Loucy (cell line): ENCODE results near the gene PACSIN2.

Experiments used
- EZH2phosphoT487 ChIP-seq: fragments of 200-600 bp; IDR thresholded peaks from 2 replicates; pipeline ENCODE4 v1.6.1; 2018; ENCODE audit warnings: antibody characterized with exemption, mild to moderate bottlenecking, moderate library complexity, borderline replicate concordance
- TF ChIP-seq, protein P1 (sequence below): fragments of 200-600 bp; sonication (generic); conservative IDR thresholded peaks from 2 replicates; pipeline ENCODE4 v1.5.1; 2014; ENCODE audit warnings: mild to moderate bottlenecking, antibody characterized with exemption, low read length

DNA sequence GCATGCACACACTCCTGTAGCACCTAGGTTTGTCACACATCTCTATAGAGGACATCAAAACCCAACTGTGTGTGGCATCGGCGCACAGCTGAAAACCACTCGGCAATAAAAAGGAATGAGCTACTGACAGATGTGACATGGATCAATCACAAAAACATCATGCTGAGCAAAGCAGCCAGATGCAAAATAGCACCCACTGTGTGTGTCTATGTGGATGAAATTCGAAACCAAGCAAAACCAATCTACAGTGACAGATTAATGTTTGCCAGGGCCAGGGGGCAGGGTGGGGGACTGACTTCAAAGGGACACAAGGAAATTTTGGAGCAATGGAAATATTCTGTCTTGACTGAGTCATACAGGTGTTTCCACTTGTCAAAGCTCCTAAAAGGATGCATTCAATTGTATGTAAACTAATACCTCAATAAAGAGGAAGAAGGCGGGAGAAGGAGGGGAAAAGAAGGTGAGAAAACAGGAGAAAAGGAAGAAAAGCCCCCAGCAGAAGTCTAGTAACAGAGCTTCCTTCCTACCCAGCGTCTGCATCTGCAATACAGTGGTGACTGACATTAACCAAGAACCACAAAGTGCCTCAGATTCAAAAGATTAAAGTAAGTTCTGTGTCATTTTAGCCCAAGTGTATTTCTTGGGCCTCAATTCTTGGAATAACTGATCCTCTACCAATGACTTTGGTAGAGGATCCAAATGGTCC lies 49.8 kb downstream of the PACSIN2 start:
- TF ChIP-seq, protein P1, sequence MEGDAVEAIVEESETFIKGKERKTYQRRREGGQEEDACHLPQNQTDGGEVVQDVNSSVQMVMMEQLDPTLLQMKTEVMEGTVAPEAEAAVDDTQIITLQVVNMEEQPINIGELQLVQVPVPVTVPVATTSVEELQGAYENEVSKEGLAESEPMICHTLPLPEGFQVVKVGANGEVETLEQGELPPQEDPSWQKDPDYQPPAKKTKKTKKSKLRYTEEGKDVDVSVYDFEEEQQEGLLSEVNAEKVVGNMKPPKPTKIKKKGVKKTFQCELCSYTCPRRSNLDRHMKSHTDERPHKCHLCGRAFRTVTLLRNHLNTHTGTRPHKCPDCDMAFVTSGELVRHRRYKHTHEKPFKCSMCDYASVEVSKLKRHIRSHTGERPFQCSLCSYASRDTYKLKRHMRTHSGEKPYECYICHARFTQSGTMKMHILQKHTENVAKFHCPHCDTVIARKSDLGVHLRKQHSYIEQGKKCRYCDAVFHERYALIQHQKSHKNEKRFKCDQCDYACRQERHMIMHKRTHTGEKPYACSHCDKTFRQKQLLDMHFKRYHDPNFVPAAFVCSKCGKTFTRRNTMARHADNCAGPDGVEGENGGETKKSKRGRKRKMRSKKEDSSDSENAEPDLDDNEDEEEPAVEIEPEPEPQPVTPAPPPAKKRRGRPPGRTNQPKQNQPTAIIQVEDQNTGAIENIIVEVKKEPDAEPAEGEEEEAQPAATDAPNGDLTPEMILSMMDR: no peak
- TF ChIP-seq EZH2phosphoT487: no peak
